ENCODE data around the gene PRPF40B.
"Not testable (repeated sequence)": the region's sequence is repeated elsewhere in the genome, so short reads cannot be mapped to it uniquely, and the experiment has no call there.

DNA sequence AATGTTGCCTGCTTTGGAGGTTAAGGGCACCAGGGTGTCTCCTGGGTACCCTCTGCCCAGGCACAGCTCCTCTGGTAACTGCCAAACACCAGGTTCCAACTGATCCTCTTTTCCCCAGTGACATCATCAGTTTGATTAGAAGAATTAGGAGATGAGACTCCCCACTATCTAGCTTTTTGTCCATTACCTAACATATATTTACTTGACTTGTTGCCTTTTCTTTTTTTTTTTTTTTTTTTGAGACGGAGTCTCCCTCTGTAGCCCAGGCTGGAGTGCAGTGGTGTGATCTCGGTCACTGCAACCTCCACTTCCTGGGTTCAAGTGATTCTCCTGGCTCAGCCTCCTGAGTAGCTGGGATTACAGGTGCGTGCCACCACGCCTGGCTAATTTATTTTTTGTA is 17.8 kb upstream of the PRPF40B start, which contains the start of gene FAM186B:
- TF ChIP-seq, protein P1, sequence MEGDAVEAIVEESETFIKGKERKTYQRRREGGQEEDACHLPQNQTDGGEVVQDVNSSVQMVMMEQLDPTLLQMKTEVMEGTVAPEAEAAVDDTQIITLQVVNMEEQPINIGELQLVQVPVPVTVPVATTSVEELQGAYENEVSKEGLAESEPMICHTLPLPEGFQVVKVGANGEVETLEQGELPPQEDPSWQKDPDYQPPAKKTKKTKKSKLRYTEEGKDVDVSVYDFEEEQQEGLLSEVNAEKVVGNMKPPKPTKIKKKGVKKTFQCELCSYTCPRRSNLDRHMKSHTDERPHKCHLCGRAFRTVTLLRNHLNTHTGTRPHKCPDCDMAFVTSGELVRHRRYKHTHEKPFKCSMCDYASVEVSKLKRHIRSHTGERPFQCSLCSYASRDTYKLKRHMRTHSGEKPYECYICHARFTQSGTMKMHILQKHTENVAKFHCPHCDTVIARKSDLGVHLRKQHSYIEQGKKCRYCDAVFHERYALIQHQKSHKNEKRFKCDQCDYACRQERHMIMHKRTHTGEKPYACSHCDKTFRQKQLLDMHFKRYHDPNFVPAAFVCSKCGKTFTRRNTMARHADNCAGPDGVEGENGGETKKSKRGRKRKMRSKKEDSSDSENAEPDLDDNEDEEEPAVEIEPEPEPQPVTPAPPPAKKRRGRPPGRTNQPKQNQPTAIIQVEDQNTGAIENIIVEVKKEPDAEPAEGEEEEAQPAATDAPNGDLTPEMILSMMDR (IDR thresholded peaks at IDR 0.05), result not testable (repeated sequence)
- TF ChIP-seq POLR2A (IDR thresholded peaks at IDR 0.05), result not testable (repeated sequence)

Measured in adrenal gland (tissue), 5 donors.